Cardiac muscle cell (in vitro differentiated cells and primary cell): Measurements from ENCODE around the gene B9D2. TPM values are rescaled to one million over a fixed set of nuclear protein-coding genes. Genes with fewer than 3 reads are reported as not detected.

Source experiments
- DNase-seq, 2 donors: peaks; one replicate each; pipeline versions ENCODE4 v3.0.0 to v3.0.0-alpha.2; 2010 to 2017; ENCODE audit warnings: low read depth in 1 of 2, low spot score in 1 of 2
- H3K27ac ChIP-seq: fragments of 200-600 bp; sonication (generic); 2 replicates; pipeline ENCODE4 v1.5.1; 2016
- H3K27me3 ChIP-seq: fragments of 200-600 bp; sonication (generic); 2 replicates; pipeline ENCODE4 v1.6.0; 2016; ENCODE audit warnings: control low read depth
- H3K36me3 ChIP-seq: fragments of 200-600 bp; sonication (generic); 2 replicates; pipeline ENCODE4 v1.5.1; 2016; ENCODE audit warnings: control low read depth
- H3K4me1 ChIP-seq: fragments of 200-600 bp; sonication (generic); 2 replicates; pipeline ENCODE4 v1.8.1; 2017; ENCODE audit warnings: low read depth, mild to moderate bottlenecking, mixed run types
- H3K4me3 ChIP-seq: fragments of 200-600 bp; sonication (generic); 2 replicates; pipeline ENCODE4 v1.5.1; 2016; ENCODE audit warnings: mild to moderate bottlenecking
- H3K9me3 ChIP-seq: fragments of 200-600 bp; sonication (generic); 2 replicates; pipeline ENCODE4 v1.5.1; 2017; ENCODE audit warnings: low read depth, mild to moderate bottlenecking, control low read depth
- polyA plus RNA-seq: library from polyadenylated mRNA; unstranded; fragments of >200 nt; fragmentation: Nextera tagmentation; extraction: Ambion mirVana; gene quantifications from 2 replicates; pipeline ENCODE4 v1.2.1, GENCODE V29; 2016
- total RNA-seq: library from RNA; depleted of rRNA; stranded (reverse); fragments of >200 nt; gene quantifications from 2 replicates; pipeline ENCODE4 v1.2.3, GENCODE V29; 2016
- TF ChIP-seq, protein P1 (sequence below): IDR thresholded peaks from 2 replicates; pipeline ENCODE4 v1.5.1; 2012; ENCODE audit warnings: low read depth, mild to moderate bottlenecking, low read length

B9D2 gene
- total and polyA plus RNA-seq, 2 experiments from 2014 or later = 5.3 to 10.8 TPM

DNA sequence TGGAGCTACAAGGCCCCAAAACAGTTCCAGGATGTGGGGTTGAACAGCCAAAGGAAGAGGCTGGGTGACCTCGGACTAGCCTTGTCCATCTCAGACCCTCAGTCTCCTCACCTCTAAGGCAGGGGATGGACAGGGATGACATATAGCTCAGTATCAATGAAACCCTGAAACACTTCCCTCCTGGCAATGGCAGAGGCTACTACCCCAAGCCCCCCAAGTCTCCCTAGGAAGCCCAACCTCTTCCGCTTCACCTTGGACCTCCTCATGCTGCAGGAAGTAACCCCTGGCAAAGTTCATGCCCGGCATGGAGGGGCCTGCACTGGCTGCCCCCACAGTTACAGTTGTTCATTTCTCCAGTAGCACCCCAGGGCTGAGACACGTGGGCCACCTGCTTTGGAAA is 43.4 kb downstream of the B9D2 start:
- H3K27me3 ChIP-seq = no peaks in the 10 kb centered on the region
- no peaks in the 10 kb centered on the region for H3K9me3 ChIP-seq
- peak overlapping the region; percentile 15 for H3K27ac ChIP-seq
- TF ChIP-seq, protein P1, sequence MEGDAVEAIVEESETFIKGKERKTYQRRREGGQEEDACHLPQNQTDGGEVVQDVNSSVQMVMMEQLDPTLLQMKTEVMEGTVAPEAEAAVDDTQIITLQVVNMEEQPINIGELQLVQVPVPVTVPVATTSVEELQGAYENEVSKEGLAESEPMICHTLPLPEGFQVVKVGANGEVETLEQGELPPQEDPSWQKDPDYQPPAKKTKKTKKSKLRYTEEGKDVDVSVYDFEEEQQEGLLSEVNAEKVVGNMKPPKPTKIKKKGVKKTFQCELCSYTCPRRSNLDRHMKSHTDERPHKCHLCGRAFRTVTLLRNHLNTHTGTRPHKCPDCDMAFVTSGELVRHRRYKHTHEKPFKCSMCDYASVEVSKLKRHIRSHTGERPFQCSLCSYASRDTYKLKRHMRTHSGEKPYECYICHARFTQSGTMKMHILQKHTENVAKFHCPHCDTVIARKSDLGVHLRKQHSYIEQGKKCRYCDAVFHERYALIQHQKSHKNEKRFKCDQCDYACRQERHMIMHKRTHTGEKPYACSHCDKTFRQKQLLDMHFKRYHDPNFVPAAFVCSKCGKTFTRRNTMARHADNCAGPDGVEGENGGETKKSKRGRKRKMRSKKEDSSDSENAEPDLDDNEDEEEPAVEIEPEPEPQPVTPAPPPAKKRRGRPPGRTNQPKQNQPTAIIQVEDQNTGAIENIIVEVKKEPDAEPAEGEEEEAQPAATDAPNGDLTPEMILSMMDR = no peak
- no peak for DNase-seq
- no peak overlapping the region for H3K4me3 ChIP-seq
- H3K36me3 ChIP-seq = peaks cover 19% of the 10 kb centered on the region
- peaks cover 28% of the 10 kb centered on the region for H3K4me1 ChIP-seq

DNA sequence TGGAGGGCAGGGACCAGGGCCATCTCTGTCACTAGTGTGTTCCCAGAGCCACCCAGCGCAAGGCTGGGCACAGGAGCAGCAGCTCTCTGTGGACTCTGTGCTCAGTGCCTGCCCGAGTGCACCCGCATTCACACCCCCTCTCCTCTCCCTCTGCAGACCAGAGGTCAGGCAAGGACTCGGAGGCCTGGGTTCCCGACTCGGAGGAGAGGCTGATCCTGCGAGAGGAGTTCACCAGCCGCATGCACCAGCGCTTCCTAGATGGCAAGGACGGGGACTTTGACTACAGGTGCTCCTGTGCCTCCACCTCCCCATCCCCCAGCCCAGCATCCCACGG is 43.8 kb downstream of the B9D2 start:
- H3K36me3 ChIP-seq = peaks cover 19% of the 10 kb centered on the region
- no peaks in the 10 kb centered on the region for H3K9me3 ChIP-seq
- H3K4me3 ChIP-seq = no peak overlapping the region
- no peak overlapping the region for H3K27ac ChIP-seq
- H3K27me3 ChIP-seq = no peaks in the 10 kb centered on the region
- H3K4me1 ChIP-seq = peaks cover 26% of the 10 kb centered on the region
- TF ChIP-seq, protein P1 = no peak
- no peak for DNase-seq

DNA sequence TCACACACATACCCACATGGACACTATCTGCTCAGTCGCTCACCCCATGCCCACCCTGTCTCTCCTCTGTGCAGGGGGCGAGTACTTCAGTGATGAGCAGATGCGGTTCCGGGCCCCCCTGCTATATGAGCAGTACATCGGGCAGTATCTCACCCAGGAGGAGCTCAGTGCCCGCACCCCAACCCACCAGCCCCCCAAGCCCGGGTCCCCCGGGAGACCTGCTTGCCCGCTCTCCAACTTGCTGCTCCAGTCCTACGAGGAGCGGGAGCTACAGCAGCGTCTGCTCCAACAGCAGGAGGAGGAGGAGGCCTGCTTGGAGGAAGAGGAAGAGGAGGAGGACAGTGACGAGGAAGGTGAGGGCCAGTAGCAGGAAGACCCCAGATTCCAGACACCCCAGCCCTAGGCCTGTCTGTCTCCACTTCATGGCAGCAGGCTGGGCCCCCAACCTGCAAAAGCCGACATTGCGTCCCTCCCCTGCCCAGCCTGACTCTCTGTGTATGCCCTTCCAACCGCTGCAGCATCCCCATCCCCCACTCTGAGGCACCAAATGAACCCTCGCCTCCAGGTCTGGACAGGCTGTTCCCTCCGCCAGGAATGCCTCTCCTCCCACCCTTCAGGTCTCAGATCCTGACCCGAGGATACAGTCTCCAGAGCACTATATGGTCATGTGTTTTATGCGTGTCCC is 44.3 kb downstream of the B9D2 start:
- H3K9me3 ChIP-seq = no peaks in the 10 kb centered on the region
- H3K4me1 ChIP-seq = peaks cover 21% of the 10 kb centered on the region
- H3K27me3 ChIP-seq = no peaks in the 10 kb centered on the region
- TF ChIP-seq, protein P1 = no peak
- no peak overlapping the region for H3K4me3 ChIP-seq
- DNase-seq = no peak
- peaks cover 19% of the 10 kb centered on the region for H3K36me3 ChIP-seq
- no peak overlapping the region for H3K27ac ChIP-seq

DNA sequence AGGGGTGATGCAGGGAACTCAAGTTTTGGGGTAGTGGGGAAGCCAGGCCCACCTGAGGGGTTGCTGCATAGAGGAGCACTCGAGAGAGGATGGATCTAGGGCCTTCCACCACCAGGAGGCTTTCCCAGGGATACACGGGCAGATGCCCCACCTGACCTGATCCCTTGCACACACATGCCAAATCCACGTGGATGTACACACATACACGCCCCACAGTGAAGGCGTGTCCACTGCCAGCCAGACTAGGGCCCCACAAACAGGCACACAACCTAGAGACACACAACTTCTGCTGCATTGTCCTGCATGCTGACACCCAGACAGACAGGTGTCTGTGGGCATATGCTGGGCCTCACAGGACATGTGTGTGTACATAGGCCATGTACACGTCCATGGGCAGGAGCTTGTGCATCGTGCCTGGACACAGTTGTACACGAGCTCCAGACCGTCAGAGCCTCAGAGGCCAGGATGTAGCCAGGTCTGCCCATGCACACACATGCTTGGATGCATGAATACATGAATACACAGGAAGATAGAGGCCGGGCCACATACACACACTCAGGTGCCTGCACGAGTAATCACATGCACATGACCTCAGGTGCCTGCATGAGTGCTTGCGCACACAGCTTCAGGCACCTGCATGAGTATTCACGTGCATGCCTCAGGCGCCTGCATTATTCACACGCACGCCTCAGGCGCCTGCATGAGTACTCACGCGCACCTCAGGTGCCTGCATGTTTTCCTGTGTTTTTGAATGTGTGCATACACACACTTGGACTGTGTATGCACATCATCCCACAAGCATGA is 45.1 kb downstream of the B9D2 start:
- H3K27ac ChIP-seq = no peak overlapping the region
- H3K9me3 ChIP-seq = no peaks in the 10 kb centered on the region
- TF ChIP-seq, protein P1 = no peak
- H3K4me3 ChIP-seq = no peak overlapping the region
- DNase-seq = no peak
- peaks cover 19% of the 10 kb centered on the region for H3K36me3 ChIP-seq
- H3K27me3 ChIP-seq = no peaks in the 10 kb centered on the region
- peaks cover 14% of the 10 kb centered on the region for H3K4me1 ChIP-seq

DNA sequence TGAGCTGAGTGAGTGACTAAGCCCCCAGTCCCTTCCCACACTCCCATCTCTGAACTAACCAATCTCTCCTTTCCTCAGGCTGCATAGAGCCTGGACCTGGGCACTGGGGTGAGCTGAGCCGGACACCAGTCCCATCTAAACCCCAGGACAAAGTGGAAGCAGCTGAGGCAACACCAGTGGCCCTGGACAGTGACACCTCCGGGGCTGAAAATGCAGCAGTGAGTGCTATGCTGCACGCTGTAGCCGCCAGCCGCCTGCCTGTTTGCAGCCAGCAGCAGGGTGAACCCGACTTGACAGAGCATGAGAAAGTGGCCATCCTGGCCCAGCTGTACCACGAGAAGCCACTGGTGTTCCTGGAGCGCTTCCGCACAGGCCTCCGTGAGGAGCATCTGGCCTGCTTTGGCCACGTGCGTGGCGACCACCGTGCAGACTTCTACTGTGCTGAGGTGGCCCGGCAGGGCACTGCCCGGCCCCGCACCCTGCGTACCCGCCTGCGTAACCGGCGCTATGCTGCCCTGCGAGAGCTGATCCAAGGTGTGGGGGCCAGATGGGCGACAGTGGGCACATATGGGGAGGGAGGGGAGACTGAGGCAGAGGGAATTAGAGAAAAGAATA is 47.5 kb downstream of the B9D2 start:
- Histone ChIP-seq H3K36me3 (peaks cover 23% of the 10 kb centered on the region), H3K27me3 (no peaks in the 10 kb centered on the region), H3K4me1 (no peaks in the 10 kb centered on the region), H3K4me3 (no peak overlapping the region), H3K9me3 (no peaks in the 10 kb centered on the region), H3K27ac (no peak overlapping the region)
- no peak for DNase-seq
- TF ChIP-seq, protein P1 = no peak
